Progenitor cell of endocrine pancreas (in vitro differentiated cells): Measurements from ENCODE around the gene ZNF446. TPM values are rescaled to one million over a fixed set of nuclear protein-coding genes. Genes with fewer than 3 reads are reported as not detected.
"Not testable (repeated sequence)": the region's sequence is repeated elsewhere in the genome, so short reads cannot be mapped to it uniquely, and the experiment has no call there.

Experiments used
- DNase-seq: peaks from one replicate; pipeline ENCODE4 v3.0.0; 2021; ENCODE audit warnings: low spot score; ENCODE audit not compliant: unreplicated experiment
- H3K27ac Mint-ChIP-seq: 2 replicates; pipeline ENCODE4 v1.8.0; 2021; ENCODE audit warnings: mild to moderate bottlenecking, moderate library complexity, mixed read lengths
- H3K27me3 Mint-ChIP-seq: 2 replicates; pipeline ENCODE4 v1.8.0; 2021; ENCODE audit warnings: mixed read lengths
- H3K36me3 Mint-ChIP-seq: 2 replicates; pipeline ENCODE4 v1.8.0; 2022; ENCODE audit warnings: mixed read lengths; ENCODE audit not compliant: insufficient read depth
- H3K4me1 Mint-ChIP-seq: 2 replicates; pipeline ENCODE4 v1.8.0; 2021; ENCODE audit warnings: low read depth, mixed read lengths
- H3K4me3 Mint-ChIP-seq: 2 replicates; pipeline ENCODE4 v1.8.0; 2021; ENCODE audit warnings: low read depth, mild to moderate bottlenecking, moderate library complexity, mixed read lengths
- H3K9me3 Mint-ChIP-seq: 2 replicates; pipeline ENCODE4 v1.8.0; 2021; ENCODE audit warnings: low read depth, mixed read lengths
- CTCF ChIP-seq: fragments of 200-600 bp; sonication (generic); IDR thresholded peaks from one replicate; pipeline ENCODE4 v1.5.0; 2021; ENCODE audit warnings: antibody characterized with exemption, mild to moderate bottlenecking; ENCODE audit not compliant: unreplicated experiment
- total RNA-seq: library from RNA; stranded (reverse); gene quantifications from 2 replicates; pipeline ENCODE4 v1.2.1, GENCODE V29; 2021

Gene ZNF446
- total RNA-seq, 1 donor from 2014 or later = 17.7 TPM

DNA sequence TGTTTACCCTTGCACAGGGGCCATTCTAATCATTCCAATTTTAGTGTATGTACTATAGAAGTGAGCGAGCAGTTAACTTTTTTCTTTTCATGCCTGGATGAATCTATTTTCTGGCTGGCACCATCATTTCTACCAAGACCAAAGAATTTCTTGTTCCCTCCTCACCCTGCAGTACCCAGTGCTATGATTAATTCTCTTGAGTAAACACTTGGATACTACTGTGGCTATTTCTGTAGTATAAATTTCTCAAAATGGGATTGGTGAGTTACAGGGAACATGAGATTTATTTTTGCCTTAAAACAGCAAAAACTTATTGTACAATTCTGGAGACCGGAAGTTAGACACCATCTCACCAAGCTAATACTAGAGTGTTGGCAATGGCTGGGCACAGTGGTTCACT lies 7.6 kb downstream of the ZNF446 start:
- no peaks in the 10 kb centered on the region for H3K9me3 Mint-ChIP-seq
- H3K4me3 Mint-ChIP-seq = no peak overlapping the region
- no peak for DNase-seq
- H3K4me1 Mint-ChIP-seq = peaks cover 2% of the 10 kb centered on the region
- H3K27ac Mint-ChIP-seq = no peak overlapping the region
- TF ChIP-seq CTCF = no peak
- H3K27me3 Mint-ChIP-seq = no peaks in the 10 kb centered on the region
- no peaks in the 10 kb centered on the region for H3K36me3 Mint-ChIP-seq

DNA sequence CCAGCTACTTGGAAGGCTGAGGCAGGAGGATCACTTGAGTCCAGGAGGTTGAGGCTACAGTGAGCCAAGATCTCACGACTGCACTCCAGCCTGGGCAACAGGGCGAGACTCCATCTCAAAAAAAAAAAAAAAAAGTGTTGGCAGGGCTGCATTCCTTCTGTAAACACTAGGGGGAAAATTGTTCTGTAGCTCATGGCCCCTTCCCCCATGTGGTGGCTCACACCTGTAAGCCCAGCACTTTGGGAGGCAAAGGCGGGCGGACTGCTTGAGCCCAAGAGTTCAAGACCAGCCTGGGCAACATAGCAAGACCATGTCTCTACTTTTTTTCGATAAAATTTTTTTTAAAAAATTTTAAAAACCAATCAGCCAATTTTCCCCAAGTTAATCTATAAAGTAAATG lies 8.2 kb downstream of the ZNF446 start:
- H3K36me3 Mint-ChIP-seq, H3K4me3 Mint-ChIP-seq, DNase-seq, H3K27me3 Mint-ChIP-seq, H3K27ac Mint-ChIP-seq, H3K4me1 Mint-ChIP-seq, H3K9me3 Mint-ChIP-seq: not testable (repeated sequence)
- peak; percentile 15 for TF ChIP-seq CTCF

- no peaks in the 10 kb centered on the region for H3K9me3 Mint-ChIP-seq
- H3K36me3 Mint-ChIP-seq = no peaks in the 10 kb centered on the region
- H3K27me3 Mint-ChIP-seq = no peaks in the 10 kb centered on the region
- no peak for TF ChIP-seq CTCF
- no peak overlapping the region for H3K4me3 Mint-ChIP-seq
- no peak overlapping the region for H3K27ac Mint-ChIP-seq
- no peak for DNase-seq
- H3K4me1 Mint-ChIP-seq = peaks cover 2% of the 10 kb centered on the region
Measured at GRCh38 chr19:58491393-58491792, 15.2 kb downstream of the ZNF446 start.

- Mint-ChIP-seq H3K4me3 (no peak overlapping the region), H3K27ac (no peak overlapping the region), H3K27me3 (no peaks in the 10 kb centered on the region), H3K4me1 (no peaks in the 10 kb centered on the region), H3K9me3 (no peaks in the 10 kb centered on the region), H3K36me3 (no peaks in the 10 kb centered on the region)
- TF ChIP-seq CTCF = no peak
- DNase-seq = no peak
Measured at GRCh38 chr19:58492265-58492664, 16.1 kb downstream of the ZNF446 start.

GRCh38 chr19:58497634-58498170 lies 21.6 kb downstream of the ZNF446 start:
- TF ChIP-seq CTCF = no peak
- no peak overlapping the region for H3K27ac Mint-ChIP-seq
- H3K4me1 Mint-ChIP-seq = peaks cover 8% of the 10 kb centered on the region
- peaks cover 8% of the 10 kb centered on the region for H3K9me3 Mint-ChIP-seq
- H3K4me3 Mint-ChIP-seq = no peak overlapping the region
- peaks cover 3% of the 10 kb centered on the region for H3K36me3 Mint-ChIP-seq
- no peak for DNase-seq
- H3K27me3 Mint-ChIP-seq = no peaks in the 10 kb centered on the region
